ENCODE data around the gene SMYD2. TPM values are rescaled to one million over a fixed set of nuclear protein-coding genes. Genes with fewer than 3 reads are reported as not detected.

Gene SMYD2
- total RNA-seq, 2 experiments from 2014 or later, result 20.8 to 26.5 TPM

- no peak overlapping the region for H3K4me2 ChIP-seq (ENCODE audit: low read length)
- peaks cover 9% of the 10 kb centered on the region; the same call in 1 of the 2 replicates for H3K36me3 ChIP-seq (ENCODE audit: insufficient read depth, low read length)
- CTCF ChIA-PET (ENCODE audit: unreplicated experiment), result interaction anchor here (1.2 to 8.4 kb wide), 3 partner anchors 9 to 115 kb away, joined by 4 to 76 read pairs (median 7); no protein-coding TSS in a partner anchor
- BruUV-seq (replicated peaks), result no TSS peak
- TF ChIP-seq CTCF (conservative IDR thresholded peaks at IDR 0.05; ENCODE audit: low read length) (no peak), EZH2phosphoT487 (IDR thresholded peaks at IDR 0.05; ENCODE audit: borderline replicate concordance, low read depth, low read length) (no peak)
- H3K79me2 ChIP-seq (ENCODE audit: insufficient read depth, low read depth, low read length), result no peaks in the 10 kb centered on the region
- no peaks in the 10 kb centered on the region for H4K20me1 ChIP-seq (ENCODE audit: insufficient read depth, low read length)
- DNase-seq (ENCODE audit: low spot score), result no peak
- no peak overlapping the region for H3K27ac ChIP-seq (ENCODE audit: low read depth, low read length, poor library complexity, severe bottlenecking)
- no peaks in the 10 kb centered on the region for H3K9me3 ChIP-seq (ENCODE audit: low read length)
- H3K4me3 ChIP-seq (ENCODE audit: low read depth, low read length, poor library complexity, severe bottlenecking), result no peak overlapping the region
- H2AFZ ChIP-seq (ENCODE audit: low read length), result no peak overlapping the region
- intact Hi-C loops (cut with micrococcal nuclease; ENCODE audit: unreplicated experiment), result loop anchor here (5.0 kb wide), 1 partner anchor 1197 kb away; no protein-coding TSS in a partner anchor
- H3K9me2 ChIP-seq (ENCODE audit: insufficient read depth, low read length), result no peaks in the 10 kb centered on the region
- H3K4me1 ChIP-seq (ENCODE audit: insufficient read depth, low read length, poor library complexity, severe bottlenecking), result peaks cover 22% of the 10 kb centered on the region
- POLR2A ChIA-PET, result interaction anchor here (0.6 kb wide), 1 partner anchor 219 kb away, joined by 3 read pairs; no protein-coding TSS in a partner anchor
Observed at GRCh38 chr1:214330222-214330621, 49.3 kb downstream of the SMYD2 start.

- Histone ChIP-seq H3K4me1 (ENCODE audit: insufficient read depth, low read length, poor library complexity, severe bottlenecking) (peaks cover 22% of the 10 kb centered on the region), H4K20me1 (ENCODE audit: insufficient read depth, low read length) (no peaks in the 10 kb centered on the region), H3K9me3 (ENCODE audit: low read length) (no peaks in the 10 kb centered on the region), H2AFZ (ENCODE audit: low read length) (no peak overlapping the region), H3K4me3 (ENCODE audit: low read depth, low read length, poor library complexity, severe bottlenecking) (no peak overlapping the region), H3K4me2 (ENCODE audit: low read length) (no peak overlapping the region), H3K9me2 (ENCODE audit: insufficient read depth, low read length) (no peaks in the 10 kb centered on the region), H3K79me2 (ENCODE audit: insufficient read depth, low read depth, low read length) (no peaks in the 10 kb centered on the region), H3K27ac (ENCODE audit: low read depth, low read length, poor library complexity, severe bottlenecking) (no peak overlapping the region), H3K36me3 (ENCODE audit: insufficient read depth, low read length) (peaks cover 9% of the 10 kb centered on the region; the same call in 1 of the 2 replicates)
- no peak for DNase-seq (ENCODE audit: low spot score)
- ChIA-PET POLR2A (interaction anchor here (0.6 kb wide), 1 partner anchor 219 kb away, joined by 3 read pairs; no protein-coding TSS in a partner anchor), CTCF (ENCODE audit: unreplicated experiment) (interaction anchor here (2.1 to 8.4 kb wide), 2 partner anchors 71 to 116 kb away, joined by 7 to 76 read pairs; no protein-coding TSS in a partner anchor)
- BruUV-seq (replicated peaks), result no TSS peak
- intact Hi-C loops (cut with micrococcal nuclease; ENCODE audit: unreplicated experiment), result loop anchor here (5.0 kb wide), 1 partner anchor 1197 kb away; no protein-coding TSS in a partner anchor
- TF ChIP-seq CTCF (conservative IDR thresholded peaks at IDR 0.05; ENCODE audit: low read length) (no peak), EZH2phosphoT487 (IDR thresholded peaks at IDR 0.05; ENCODE audit: borderline replicate concordance, low read depth, low read length) (no peak)
Observed at GRCh38 chr1:214330715-214331114, 49.8 kb downstream of the SMYD2 start.

GRCh38 chr1:214331180-214331579, 50.2 kb downstream of the SMYD2 start:
- no peak for DNase-seq (ENCODE audit: low spot score)
- Histone ChIP-seq H3K9me3 (ENCODE audit: low read length) (no peaks in the 10 kb centered on the region), H3K36me3 (ENCODE audit: insufficient read depth, low read length) (peaks cover 9% of the 10 kb centered on the region; the same call in 1 of the 2 replicates), H3K4me3 (ENCODE audit: low read depth, low read length, poor library complexity, severe bottlenecking) (no peak overlapping the region), H4K20me1 (ENCODE audit: insufficient read depth, low read length) (no peaks in the 10 kb centered on the region), H2AFZ (ENCODE audit: low read length) (no peak overlapping the region), H3K4me1 (ENCODE audit: insufficient read depth, low read length, poor library complexity, severe bottlenecking) (peaks cover 20% of the 10 kb centered on the region), H3K79me2 (ENCODE audit: insufficient read depth, low read depth, low read length) (no peaks in the 10 kb centered on the region), H3K9me2 (ENCODE audit: insufficient read depth, low read length) (no peaks in the 10 kb centered on the region), H3K4me2 (ENCODE audit: low read length) (no peak overlapping the region), H3K27ac (ENCODE audit: low read depth, low read length, poor library complexity, severe bottlenecking) (no peak overlapping the region)
- no peak for TF ChIP-seq EZH2phosphoT487 (IDR thresholded peaks at IDR 0.05; ENCODE audit: borderline replicate concordance, low read depth, low read length)
- TF ChIP-seq CTCF (conservative IDR thresholded peaks at IDR 0.05; ENCODE audit: low read length), result no peak
- POLR2A ChIA-PET, result no interaction called here
- CTCF ChIA-PET (ENCODE audit: unreplicated experiment), result interaction anchor here (0.5 to 8.4 kb wide), 5 partner anchors 23 to 1195 kb away, joined by 3 to 76 read pairs (median 3); no protein-coding TSS in a partner anchor
- BruUV-seq (replicated peaks), result no TSS peak
- intact Hi-C loops (cut with micrococcal nuclease; ENCODE audit: unreplicated experiment), result loop anchor here (5.0 kb wide), 1 partner anchor 1196 kb away; no protein-coding TSS in a partner anchor

All from OCI-LY7 (cell line).